GM23338 (cell line): ENCODE results near the gene NRF1. TPM values are rescaled to one million over a fixed set of nuclear protein-coding genes. Genes with fewer than 3 reads are reported as not detected.

Experiments
- ATAC-seq: fragments of 200-7000 bp; cut with Tn5 transposase; 3 replicates; pipeline ENCODE4 v1.9.1; 2020
- DNase-seq: peaks from one replicate; pipeline ENCODE4 v3.0.0-alpha.2; 2015; ENCODE audit warnings: low spot score
- H2AFZ ChIP-seq: fragments of 200-600 bp; sonication (generic); 2 replicates; pipeline ENCODE4 v1.8.0; 2016; ENCODE audit warnings: antibody characterized with exemption, mild to moderate bottlenecking, moderate library complexity
- H3F3A ChIP-seq: fragments of 200-600 bp; sonication (generic); replicated peaks from 2 replicates; pipeline ENCODE4 v1.8.0; 2017; ENCODE audit warnings: antibody characterized with exemption, mixed run types, low read depth
- H3K27ac ChIP-seq: fragments of 200-600 bp; sonication (generic); 2 replicates; pipeline ENCODE4 v1.6.1; 2016; ENCODE audit warnings: low read depth
- H3K27me3 ChIP-seq: fragments of 200-600 bp; sonication (generic); 2 replicates; pipeline ENCODE4 v1.8.0; 2016; ENCODE audit warnings: mild to moderate bottlenecking, mixed run types, moderate library complexity; ENCODE audit not compliant: insufficient read depth
- H3K36me3 ChIP-seq: fragments of 200-600 bp; sonication (generic); 2 replicates; pipeline ENCODE4 v1.8.0; 2016; ENCODE audit warnings: mild to moderate bottlenecking; ENCODE audit not compliant: insufficient read depth
- H3K4me1 ChIP-seq: fragments of 200-600 bp; sonication (generic); 2 replicates; pipeline ENCODE4 v1.8.0; 2016; ENCODE audit warnings: mild to moderate bottlenecking, moderate library complexity; ENCODE audit not compliant: insufficient read depth
- H3K4me2 ChIP-seq: fragments of 200-600 bp; sonication (generic); 2 replicates; pipeline ENCODE4 v1.7.1; 2017; ENCODE audit warnings: mixed run types
- H3K4me3 ChIP-seq: fragments of 200-600 bp; sonication (generic); 2 replicates; pipeline ENCODE4 v1.6.1; 2016; ENCODE audit warnings: mixed run types
- H3K79me2 ChIP-seq: fragments of 200-600 bp; sonication (generic); replicated peaks from 2 replicates; pipeline ENCODE4 v1.8.0; 2017; ENCODE audit warnings: mild to moderate bottlenecking; ENCODE audit not compliant: insufficient read depth
- H3K9me2 ChIP-seq: fragments of 200-600 bp; sonication (generic); 2 replicates; pipeline ENCODE4 v1.8.0; 2017; ENCODE audit not compliant: insufficient read depth
- H4K20me1 ChIP-seq: fragments of 200-600 bp; sonication (generic); replicated peaks from 2 replicates; pipeline ENCODE4 v1.8.0; 2017; ENCODE audit warnings: mild to moderate bottlenecking; ENCODE audit not compliant: insufficient read depth
- H3K27ac Mint-ChIP-seq: 2 replicates; pipeline ENCODE4 v1.8.0; 2020; ENCODE audit warnings: inconsistent platforms, mild to moderate bottlenecking, moderate library complexity, mixed read lengths
- H3K27me3 Mint-ChIP-seq: 3 replicates; pipeline ENCODE4 v1.8.0; 2022; ENCODE audit warnings: low read depth, mild to moderate bottlenecking, moderate library complexity, mixed read lengths, inconsistent platforms; ENCODE audit not compliant: insufficient read depth, poor library complexity
- H3K36me3 Mint-ChIP-seq: 3 replicates; pipeline ENCODE4 v1.8.0; 2021; ENCODE audit warnings: low read depth, mild to moderate bottlenecking, inconsistent platforms, moderate library complexity, mixed read lengths
- H3K4me1 Mint-ChIP-seq: 3 replicates; pipeline ENCODE4 v1.8.0; 2020; ENCODE audit warnings: mild to moderate bottlenecking, inconsistent platforms, mixed read lengths
- H3K4me3 Mint-ChIP-seq: 3 replicates; pipeline ENCODE4 v1.8.0; 2021; ENCODE audit warnings: moderate library complexity, mild to moderate bottlenecking, inconsistent platforms, mixed read lengths
- H3K9me3 Mint-ChIP-seq: 3 replicates; pipeline ENCODE4 v1.8.0; 2020; ENCODE audit warnings: moderate library complexity, mild to moderate bottlenecking, inconsistent platforms, mixed read lengths
- CREB1 ChIP-seq: fragments of 250-450 bp; sonication (Bioruptor Pico); IDR thresholded peaks from 2 replicates; pipeline ENCODE4 v1.5.0; 2020; ENCODE audit warnings: low read depth, mild to moderate bottlenecking, moderate library complexity
- CTCF ChIP-seq, 2 experiments: fragments of 200-600 bp in 1 of 2; sonication (generic) in 1 of 2; conservative IDR thresholded peaks; 2 replicates each; pipeline versions ENCODE4 v1.5.1 to v1.6.1; 2016 to 2017; ENCODE audit warnings: antibody characterized with exemption in 2 of 2, low read depth in 2 of 2, mild to moderate bottlenecking in 2 of 2, moderate library complexity in 1 of 2
- EZH2 ChIP-seq: fragments of 200-600 bp; sonication (generic); IDR thresholded peaks from one replicate; pipeline ENCODE4 v1.8.0; 2017; ENCODE audit warnings: antibody characterized with exemption, mild to moderate bottlenecking, low read depth; ENCODE audit not compliant: unreplicated experiment
- EZH2phosphoT487 ChIP-seq: fragments of 200-600 bp; sonication (generic); IDR thresholded peaks from one replicate; pipeline ENCODE4 v1.8.1; 2018; ENCODE audit warnings: antibody characterized with exemption; ENCODE audit not compliant: unreplicated experiment
- JUNB ChIP-seq: IDR thresholded peaks from one replicate; pipeline ENCODE4 v1.6.1; 2016; ENCODE audit warnings: antibody characterized with exemption; ENCODE audit not compliant: unreplicated experiment
- NANOG ChIP-seq: IDR thresholded peaks from 2 replicates; pipeline ENCODE4 v1.6.1; 2016; ENCODE audit warnings: antibody characterized with exemption, borderline replicate concordance
- POLR2AphosphoS5 ChIP-seq: IDR thresholded peaks from 2 replicates; pipeline ENCODE4 v1.6.1; 2016; ENCODE audit warnings: antibody characterized with exemption, low read depth
- STAT1 ChIP-seq: IDR thresholded peaks from one replicate; pipeline ENCODE4 v1.6.1; 2016; ENCODE audit warnings: antibody characterized with exemption; ENCODE audit not compliant: unreplicated experiment
- ZNF114 ChIP-seq: fragments of 250-450 bp; sonication (Bioruptor Pico); IDR thresholded peaks from 2 replicates; pipeline ENCODE4 v1.5.0; 2020; ENCODE audit warnings: mild to moderate bottlenecking, moderate library complexity
- ZNF331 ChIP-seq: fragments of 250-450 bp; sonication (Bioruptor Pico); IDR thresholded peaks from 2 replicates; pipeline ENCODE4 v1.5.0; 2020; ENCODE audit warnings: low read depth, mild to moderate bottlenecking, moderate library complexity
- ZNF462 ChIP-seq: fragments of 250-450 bp; sonication (Bioruptor Pico); IDR thresholded peaks from 2 replicates; pipeline ENCODE4 v1.5.0; 2020; ENCODE audit warnings: mild to moderate bottlenecking, moderate library complexity
- polyA plus RNA-seq: library from polyadenylated mRNA; unstranded; fragments of >200 nt; fragmentation: Nextera tagmentation; extraction: Ambion mirVana; gene quantifications from 2 replicates; pipeline ENCODE4 v1.2.1, GENCODE V29; 2016
- total RNA-seq: library from RNA; depleted of rRNA; stranded (reverse); fragments of >200 nt; shearing (Covaris generic); gene quantifications from 2 replicates; pipeline ENCODE4 v1.2.3, GENCODE V29; 2014
- TF ChIP-seq, protein P1 (sequence below): IDR thresholded peaks from one replicate; pipeline ENCODE4 v1.6.1; 2018; ENCODE audit warnings: antibody characterized with exemption; ENCODE audit not compliant: unreplicated experiment
- TF ChIP-seq, protein P2 (sequence below): IDR thresholded peaks from 2 replicates; pipeline ENCODE4 v1.6.1; 2016; ENCODE audit warnings: antibody characterized with exemption

Gene NRF1
- total and polyA plus RNA-seq, 2 experiments from 2014 or later: 5.3 to 24.6 TPM

GRCh38 chr7:129797214-129797789 lies 185.8 kb downstream of the NRF1 start:
- no peaks in the 10 kb centered on the region for H3K9me2 ChIP-seq
- 0 out of 2 replicates have a peak overlapping the region, but pooled peaks have one; percentile 66 for H3K27ac ChIP-seq
- no peaks in the 10 kb centered on the region for H3K36me3 ChIP-seq
- H3K79me2 ChIP-seq: no peaks in the 10 kb centered on the region
- peak; percentile 47 for ATAC-seq
- H4K20me1 ChIP-seq: no peaks in the 10 kb centered on the region
- H3K27ac Mint-ChIP-seq: no peak overlapping the region
- DNase-seq: peak; percentile 59
- H3K4me3 Mint-ChIP-seq: no peak overlapping the region
- H3K4me1 Mint-ChIP-seq: peaks cover 31% of the 10 kb centered on the region
- TF ChIP-seq ZNF462 (CRISPR knock-in tag) (no peak), STAT1 (no peak), POLR2AphosphoS5 (no peak), ZNF331 (CRISPR knock-in tag) (no peak), NANOG (no peak), ZNF114 (CRISPR knock-in tag) (no peak), EZH2 (no peak), CREB1 (CRISPR knock-in tag) (no peak), CTCF (conservative IDR thresholded peaks at IDR 0.05; ENCODE audit: low read depth in 2 of 2) (no peak), EZH2phosphoT487 (no peak), JUNB (no peak)
- TF ChIP-seq, protein P1, sequence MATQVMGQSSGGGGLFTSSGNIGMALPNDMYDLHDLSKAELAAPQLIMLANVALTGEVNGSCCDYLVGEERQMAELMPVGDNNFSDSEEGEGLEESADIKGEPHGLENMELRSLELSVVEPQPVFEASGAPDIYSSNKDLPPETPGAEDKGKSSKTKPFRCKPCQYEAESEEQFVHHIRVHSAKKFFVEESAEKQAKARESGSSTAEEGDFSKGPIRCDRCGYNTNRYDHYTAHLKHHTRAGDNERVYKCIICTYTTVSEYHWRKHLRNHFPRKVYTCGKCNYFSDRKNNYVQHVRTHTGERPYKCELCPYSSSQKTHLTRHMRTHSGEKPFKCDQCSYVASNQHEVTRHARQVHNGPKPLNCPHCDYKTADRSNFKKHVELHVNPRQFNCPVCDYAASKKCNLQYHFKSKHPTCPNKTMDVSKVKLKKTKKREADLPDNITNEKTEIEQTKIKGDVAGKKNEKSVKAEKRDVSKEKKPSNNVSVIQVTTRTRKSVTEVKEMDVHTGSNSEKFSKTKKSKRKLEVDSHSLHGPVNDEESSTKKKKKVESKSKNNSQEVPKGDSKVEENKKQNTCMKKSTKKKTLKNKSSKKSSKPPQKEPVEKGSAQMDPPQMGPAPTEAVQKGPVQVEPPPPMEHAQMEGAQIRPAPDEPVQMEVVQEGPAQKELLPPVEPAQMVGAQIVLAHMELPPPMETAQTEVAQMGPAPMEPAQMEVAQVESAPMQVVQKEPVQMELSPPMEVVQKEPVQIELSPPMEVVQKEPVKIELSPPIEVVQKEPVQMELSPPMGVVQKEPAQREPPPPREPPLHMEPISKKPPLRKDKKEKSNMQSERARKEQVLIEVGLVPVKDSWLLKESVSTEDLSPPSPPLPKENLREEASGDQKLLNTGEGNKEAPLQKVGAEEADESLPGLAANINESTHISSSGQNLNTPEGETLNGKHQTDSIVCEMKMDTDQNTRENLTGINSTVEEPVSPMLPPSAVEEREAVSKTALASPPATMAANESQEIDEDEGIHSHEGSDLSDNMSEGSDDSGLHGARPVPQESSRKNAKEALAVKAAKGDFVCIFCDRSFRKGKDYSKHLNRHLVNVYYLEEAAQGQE: no peak
- TF ChIP-seq, protein P2, sequence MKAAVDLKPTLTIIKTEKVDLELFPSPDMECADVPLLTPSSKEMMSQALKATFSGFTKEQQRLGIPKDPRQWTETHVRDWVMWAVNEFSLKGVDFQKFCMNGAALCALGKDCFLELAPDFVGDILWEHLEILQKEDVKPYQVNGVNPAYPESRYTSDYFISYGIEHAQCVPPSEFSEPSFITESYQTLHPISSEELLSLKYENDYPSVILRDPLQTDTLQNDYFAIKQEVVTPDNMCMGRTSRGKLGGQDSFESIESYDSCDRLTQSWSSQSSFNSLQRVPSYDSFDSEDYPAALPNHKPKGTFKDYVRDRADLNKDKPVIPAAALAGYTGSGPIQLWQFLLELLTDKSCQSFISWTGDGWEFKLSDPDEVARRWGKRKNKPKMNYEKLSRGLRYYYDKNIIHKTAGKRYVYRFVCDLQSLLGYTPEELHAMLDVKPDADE: no peak
- H3K4me3 ChIP-seq: no peak overlapping the region
- H3K4me1 ChIP-seq: peaks cover 19% of the 10 kb centered on the region
- H2AFZ ChIP-seq: peak overlapping the region; percentile 76
- peak overlapping the region; percentile 51 for H3K4me2 ChIP-seq
- peaks cover 23% of the 10 kb centered on the region for H3K27me3 Mint-ChIP-seq
- H3K27me3 ChIP-seq: no peaks in the 10 kb centered on the region
- no peaks in the 10 kb centered on the region; the same call in 2 of the 3 replicates for H3K36me3 Mint-ChIP-seq
- peaks cover 4% of the 10 kb centered on the region; the same call in 1 of the 2 replicates for H3F3A ChIP-seq
- H3K9me3 Mint-ChIP-seq: no peaks in the 10 kb centered on the region
